Measurements from ENCODE around the gene SIGLEC10.
"Not testable (repeated sequence)": the region's sequence is repeated elsewhere in the genome, so short reads cannot be mapped to it uniquely, and the experiment has no call there.

The SIGLEC10 gene

GRCh38 chr19:51457351-51458013 lies 40.0 kb upstream of the SIGLEC10 start:
- peaks cover under 1 to 7% of the 10 kb centered on the region in 2 donors for H3K27me3 ChIP-seq (ENCODE audit: control insufficient read depth in 1 of 2, insufficient read depth in 2 of 2, low read length in 2 of 2)
- H3K4me3 ChIP-seq (ENCODE audit: low read depth in 1 of 2, low read length in 2 of 2), result peak overlapping the region in 1 of 2 donors; percentile 16

GRCh38 chr19:51456541-51457290 lies 39.3 kb upstream of the SIGLEC10 start:
- Histone ChIP-seq H3K9ac (ENCODE audit: low read depth in 1 of 2, low read length in 2 of 2) (no peak overlapping the region), H3K4me1 (ENCODE audit: control insufficient read depth in 1 of 2, insufficient read depth in 2 of 2, low read length in 2 of 2) (peaks cover 0 to 9% of the 10 kb centered on the region in 2 donors), H3K27me3 (ENCODE audit: control insufficient read depth in 1 of 2, insufficient read depth in 2 of 2, low read length in 2 of 2) (peaks cover 0 to 7% of the 10 kb centered on the region in 2 donors), H3K9me3 (ENCODE audit: control insufficient read depth in 1 of 2, low read length in 2 of 2) (no peaks in the 10 kb centered on the region), H3K27ac (ENCODE audit: low read depth, low read length) (peak overlapping the region; percentile 10), H3K4me3 (ENCODE audit: low read depth in 1 of 2, low read length in 2 of 2) (no peak overlapping the region), H3K36me3 (ENCODE audit: control insufficient read depth in 1 of 2, insufficient read depth in 2 of 2, low read length in 2 of 2) (no peaks in the 10 kb centered on the region)

More at GRCh38 chr19:51457351-51458013, 40.0 kb upstream of the SIGLEC10 start:
- Histone ChIP-seq H3K9me3 (ENCODE audit: control insufficient read depth in 1 of 2, low read length in 2 of 2) (no peaks in the 10 kb centered on the region), H3K4me1 (ENCODE audit: control insufficient read depth in 1 of 2, insufficient read depth in 2 of 2, low read length in 2 of 2) (peaks cover 0 to 9% of the 10 kb centered on the region in 2 donors), H3K9ac (ENCODE audit: low read depth in 1 of 2, low read length in 2 of 2) (no peak overlapping the region), H3K27ac (ENCODE audit: low read depth, low read length) (peak overlapping the region; percentile 10), H3K36me3 (ENCODE audit: control insufficient read depth in 1 of 2, insufficient read depth in 2 of 2, low read length in 2 of 2) (no peaks in the 10 kb centered on the region)

GRCh38 chr19:51450730-51451307 lies 33.4 kb upstream of the SIGLEC10 start:
- Histone ChIP-seq H3K4me3 (ENCODE audit: low read depth in 1 of 2, low read length in 2 of 2) (no peak overlapping the region), H3K27me3 (ENCODE audit: control insufficient read depth in 1 of 2, insufficient read depth in 2 of 2, low read length in 2 of 2) (no peaks in the 10 kb centered on the region), H3K27ac (ENCODE audit: low read depth, low read length) (no peak overlapping the region), H3K36me3 (ENCODE audit: control insufficient read depth in 1 of 2, insufficient read depth in 2 of 2, low read length in 2 of 2) (no peaks in the 10 kb centered on the region), H3K9me3 (ENCODE audit: control insufficient read depth in 1 of 2, low read length in 2 of 2) (no peaks in the 10 kb centered on the region), H3K9ac (ENCODE audit: low read depth in 1 of 2, low read length in 2 of 2) (no peak overlapping the region), H3K4me1 (ENCODE audit: control insufficient read depth in 1 of 2, insufficient read depth in 2 of 2, low read length in 2 of 2) (no peaks in the 10 kb centered on the region)

- Histone ChIP-seq H3K36me3 (ENCODE audit: control insufficient read depth in 1 of 2, insufficient read depth in 2 of 2, low read length in 2 of 2) (no peaks in the 10 kb centered on the region), H3K9ac (ENCODE audit: low read depth in 1 of 2, low read length in 2 of 2) (no peak overlapping the region), H3K9me3 (ENCODE audit: control insufficient read depth in 1 of 2, low read length in 2 of 2) (no peaks in the 10 kb centered on the region), H3K4me3 (ENCODE audit: low read depth in 1 of 2, low read length in 2 of 2) (peak overlapping the region in 1 of 2 donors; percentile 8), H3K27me3 (ENCODE audit: control insufficient read depth in 1 of 2, insufficient read depth in 2 of 2, low read length in 2 of 2) (no peaks in the 10 kb centered on the region), H3K4me1 (ENCODE audit: control insufficient read depth in 1 of 2, insufficient read depth in 2 of 2, low read length in 2 of 2) (no peaks in the 10 kb centered on the region), H3K27ac (ENCODE audit: low read depth, low read length) (no peak overlapping the region)
Observed at GRCh38 chr19:51448411-51449016, 31.1 kb upstream of the SIGLEC10 start.

- Histone ChIP-seq H3K36me3 (ENCODE audit: control insufficient read depth in 1 of 2, insufficient read depth in 2 of 2, low read length in 2 of 2) (no peaks in the 10 kb centered on the region), H3K4me3 (ENCODE audit: low read depth in 1 of 2, low read length in 2 of 2) (peak overlapping the region in 1 of 2 donors; percentile 8), H3K27me3 (ENCODE audit: control insufficient read depth in 1 of 2, insufficient read depth in 2 of 2, low read length in 2 of 2) (no peaks in the 10 kb centered on the region), H3K4me1 (ENCODE audit: control insufficient read depth in 1 of 2, insufficient read depth in 2 of 2, low read length in 2 of 2) (no peaks in the 10 kb centered on the region), H3K9ac (ENCODE audit: low read depth in 1 of 2, low read length in 2 of 2) (no peak overlapping the region), H3K27ac (ENCODE audit: low read depth, low read length) (no peak overlapping the region), H3K9me3 (ENCODE audit: control insufficient read depth in 1 of 2, low read length in 2 of 2) (no peaks in the 10 kb centered on the region)
Observed at GRCh38 chr19:51448011-51448410, 30.6 kb upstream of the SIGLEC10 start.

- H3K9ac ChIP-seq (ENCODE audit: low read depth in 1 of 2, low read length in 2 of 2); H3K27ac ChIP-seq (ENCODE audit: low read depth, low read length); H3K27me3 ChIP-seq (ENCODE audit: control insufficient read depth in 1 of 2, insufficient read depth in 2 of 2, low read length in 2 of 2); H3K36me3 ChIP-seq (ENCODE audit: control insufficient read depth in 1 of 2, insufficient read depth in 2 of 2, low read length in 2 of 2); H3K9me3 ChIP-seq (ENCODE audit: control insufficient read depth in 1 of 2, low read length in 2 of 2); H3K4me1 ChIP-seq (ENCODE audit: control insufficient read depth in 1 of 2, insufficient read depth in 2 of 2, low read length in 2 of 2); H3K4me3 ChIP-seq (ENCODE audit: low read depth in 1 of 2, low read length in 2 of 2): not testable (repeated sequence)
Observed at GRCh38 chr19:51447510-51447909, 30.1 kb upstream of the SIGLEC10 start.

GRCh38 chr19:51441410-51442390 lies 24.3 kb upstream of the SIGLEC10 start:
- peak overlapping the region; percentile 13 to 34 for H3K4me3 ChIP-seq (ENCODE audit: low read depth in 1 of 2, low read length in 2 of 2)

GRCh38 chr19:51440846-51441409 lies 23.5 kb upstream of the SIGLEC10 start:
- Histone ChIP-seq H3K27ac (ENCODE audit: low read depth, low read length) (no peak overlapping the region), H3K27me3 (ENCODE audit: control insufficient read depth in 1 of 2, insufficient read depth in 2 of 2, low read length in 2 of 2) (no peaks in the 10 kb centered on the region)

More at GRCh38 chr19:51441410-51442390, 24.3 kb upstream of the SIGLEC10 start:
- peaks cover 9 to 10% of the 10 kb centered on the region in 2 donors for H3K4me1 ChIP-seq (ENCODE audit: control insufficient read depth in 1 of 2, insufficient read depth in 2 of 2, low read length in 2 of 2)
- H3K36me3 ChIP-seq (ENCODE audit: control insufficient read depth in 1 of 2, insufficient read depth in 2 of 2, low read length in 2 of 2), result no peaks in the 10 kb centered on the region
- H3K9ac ChIP-seq (ENCODE audit: low read depth in 1 of 2, low read length in 2 of 2), result no peak overlapping the region
- H3K27ac ChIP-seq (ENCODE audit: low read depth, low read length), result no peak overlapping the region
- H3K27me3 ChIP-seq (ENCODE audit: control insufficient read depth in 1 of 2, insufficient read depth in 2 of 2, low read length in 2 of 2), result no peaks in the 10 kb centered on the region
- no peaks in the 10 kb centered on the region for H3K9me3 ChIP-seq (ENCODE audit: control insufficient read depth in 1 of 2, low read length in 2 of 2)

GRCh38 chr19:51440052-51440451 lies 22.6 kb upstream of the SIGLEC10 start:
- Histone ChIP-seq H3K27ac (ENCODE audit: low read depth, low read length) (no peak overlapping the region), H3K4me1 (ENCODE audit: control insufficient read depth in 1 of 2, insufficient read depth in 2 of 2, low read length in 2 of 2) (peaks cover 9 to 10% of the 10 kb centered on the region in 2 donors), H3K9me3 (ENCODE audit: control insufficient read depth in 1 of 2, low read length in 2 of 2) (no peaks in the 10 kb centered on the region), H3K36me3 (ENCODE audit: control insufficient read depth in 1 of 2, insufficient read depth in 2 of 2, low read length in 2 of 2) (no peaks in the 10 kb centered on the region), H3K9ac (ENCODE audit: low read depth in 1 of 2, low read length in 2 of 2) (no peak overlapping the region), H3K4me3 (ENCODE audit: low read depth in 1 of 2, low read length in 2 of 2) (no peak overlapping the region), H3K27me3 (ENCODE audit: control insufficient read depth in 1 of 2, insufficient read depth in 2 of 2, low read length in 2 of 2) (no peaks in the 10 kb centered on the region)

More at GRCh38 chr19:51440846-51441409, 23.5 kb upstream of the SIGLEC10 start:
- Histone ChIP-seq H3K9me3 (ENCODE audit: control insufficient read depth in 1 of 2, low read length in 2 of 2) (no peaks in the 10 kb centered on the region), H3K36me3 (ENCODE audit: control insufficient read depth in 1 of 2, insufficient read depth in 2 of 2, low read length in 2 of 2) (no peaks in the 10 kb centered on the region), H3K4me3 (ENCODE audit: low read depth in 1 of 2, low read length in 2 of 2) (peak overlapping the region in 1 of 2 donors; percentile 13), H3K9ac (ENCODE audit: low read depth in 1 of 2, low read length in 2 of 2) (no peak overlapping the region), H3K4me1 (ENCODE audit: control insufficient read depth in 1 of 2, insufficient read depth in 2 of 2, low read length in 2 of 2) (peaks cover 9 to 10% of the 10 kb centered on the region in 2 donors)
